MCF 10A (cell line): Measurements from ENCODE around the gene PAQR6. TPM values are rescaled to one million over a fixed set of nuclear protein-coding genes. Genes with fewer than 3 reads are reported as not detected.

Experiments
- Bru-seq: library from RNA; stranded (reverse); fragments of 400-500 nt; gene quantifications from one replicate; lab custom pipeline; 2021; lab: Mats Ljungman, UMichigan
- BruChase-seq, 2 experiments: library from RNA; stranded (reverse); fragments of 400-500 nt; gene quantifications; one replicate each; lab custom pipeline; 2021; lab: Mats Ljungman, UMichigan
- BruUV-seq: library from RNA; stranded (reverse); fragments of 400-500 nt; replicated peaks from 2 replicates; lab custom pipeline; 2021; lab: Mats Ljungman, UMichigan
- CTCF ChIA-PET: fragments of 300-600 bp; sonication (Branson Sonifier 250); formaldehyde crosslinking; extraction: SDS; loops from one replicate; lab custom pipeline; 2021; ENCODE audit warnings: antibody characterized with exemption, inconsistent platforms; lab: Yijun Ruan, JAX
- POLR2A ChIA-PET: fragments of 300-600, 350-650 bp; sonication (Branson Sonifier 250); formaldehyde crosslinking; extraction: SDS; loops from one replicate; lab custom pipeline; 2020; ENCODE audit warnings: antibody characterized with exemption, inconsistent platforms; lab: Yijun Ruan, JAX
- DNase-seq: peaks from one replicate; pipeline ENCODE4 v3.0.0-alpha.2; 2018; ENCODE audit not compliant: unreplicated experiment
- H3K27ac Mint-ChIP-seq: one replicate; pipeline ENCODE4 v1.8.0; 2022; ENCODE audit warnings: mild to moderate bottlenecking, low read depth, mixed read lengths; ENCODE audit not compliant: unreplicated experiment
- H3K27me3 Mint-ChIP-seq: one replicate; pipeline ENCODE4 v1.8.0; 2022; ENCODE audit warnings: mixed read lengths; ENCODE audit not compliant: insufficient read depth, unreplicated experiment
- H3K36me3 Mint-ChIP-seq: one replicate; pipeline ENCODE4 v1.8.0; 2022; ENCODE audit warnings: mild to moderate bottlenecking, moderate library complexity, mixed read lengths; ENCODE audit not compliant: insufficient read depth, unreplicated experiment
- H3K4me1 Mint-ChIP-seq: one replicate; pipeline ENCODE4 v1.8.0; 2022; ENCODE audit warnings: mixed read lengths; ENCODE audit not compliant: insufficient read depth, unreplicated experiment
- H3K4me3 Mint-ChIP-seq: one replicate; pipeline ENCODE4 v1.8.0; 2022; ENCODE audit warnings: mild to moderate bottlenecking, moderate library complexity, mixed read lengths; ENCODE audit not compliant: unreplicated experiment
- H3K9me3 Mint-ChIP-seq: one replicate; pipeline ENCODE4 v1.8.0; 2022; ENCODE audit warnings: mixed read lengths; ENCODE audit not compliant: unreplicated experiment
- intact Hi-C: fragments of 100-400 bp; cut with micrococcal nuclease; formaldehyde crosslinking; loops from 2 replicates; pipeline ENCODE4 v1.14.1; 2022
- long read RNA-seq: library from polyadenylated mRNA; stranded (forward); transcript quantifications from one replicate; pipeline ENCODE4 v2.0.0, GENCODE V29; 2022
- total RNA-seq: library from RNA; stranded (reverse); gene quantifications from 2 replicates; pipeline ENCODE4 v1.2.3, GENCODE V29; 2022
- TF ChIP-seq, protein P1 (sequence below): fragments of 200-600 bp; IDR thresholded peaks from one replicate; pipeline ENCODE4 v1.8.0; 2022; ENCODE audit warnings: antibody characterized with exemption, mild to moderate bottlenecking; ENCODE audit not compliant: unreplicated experiment

PAQR6 gene, protein sequence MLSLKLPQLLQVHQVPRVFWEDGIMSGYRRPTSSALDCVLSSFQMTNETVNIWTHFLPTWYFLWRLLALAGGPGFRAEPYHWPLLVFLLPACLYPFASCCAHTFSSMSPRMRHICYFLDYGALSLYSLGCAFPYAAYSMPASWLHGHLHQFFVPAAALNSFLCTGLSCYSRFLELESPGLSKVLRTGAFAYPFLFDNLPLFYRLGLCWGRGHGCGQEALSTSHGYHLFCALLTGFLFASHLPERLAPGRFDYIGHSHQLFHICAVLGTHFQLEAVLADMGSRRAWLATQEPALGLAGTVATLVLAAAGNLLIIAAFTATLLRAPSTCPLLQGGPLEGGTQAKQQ
- total RNA-seq, result 21.5 and 29.2 TPM in 2 replicates
- Bru-seq, nascent RNA, result percentile 77 among the genes with signal in this experiment
- percentile 94 among the genes with signal in this experiment for BruChase-seq, experiment 1, labeled RNA remaining after a 6-hour chase
- BruChase-seq, experiment 2, labeled RNA remaining after a 2-hour chase, result percentile 85 among the genes with signal in this experiment
- long read RNA-seq, partial matches to known transcripts, result 9 of 11 reads
- long read RNA-seq, other reads (novel, unspliced or antisense), result 2 of 11 reads

DNA sequence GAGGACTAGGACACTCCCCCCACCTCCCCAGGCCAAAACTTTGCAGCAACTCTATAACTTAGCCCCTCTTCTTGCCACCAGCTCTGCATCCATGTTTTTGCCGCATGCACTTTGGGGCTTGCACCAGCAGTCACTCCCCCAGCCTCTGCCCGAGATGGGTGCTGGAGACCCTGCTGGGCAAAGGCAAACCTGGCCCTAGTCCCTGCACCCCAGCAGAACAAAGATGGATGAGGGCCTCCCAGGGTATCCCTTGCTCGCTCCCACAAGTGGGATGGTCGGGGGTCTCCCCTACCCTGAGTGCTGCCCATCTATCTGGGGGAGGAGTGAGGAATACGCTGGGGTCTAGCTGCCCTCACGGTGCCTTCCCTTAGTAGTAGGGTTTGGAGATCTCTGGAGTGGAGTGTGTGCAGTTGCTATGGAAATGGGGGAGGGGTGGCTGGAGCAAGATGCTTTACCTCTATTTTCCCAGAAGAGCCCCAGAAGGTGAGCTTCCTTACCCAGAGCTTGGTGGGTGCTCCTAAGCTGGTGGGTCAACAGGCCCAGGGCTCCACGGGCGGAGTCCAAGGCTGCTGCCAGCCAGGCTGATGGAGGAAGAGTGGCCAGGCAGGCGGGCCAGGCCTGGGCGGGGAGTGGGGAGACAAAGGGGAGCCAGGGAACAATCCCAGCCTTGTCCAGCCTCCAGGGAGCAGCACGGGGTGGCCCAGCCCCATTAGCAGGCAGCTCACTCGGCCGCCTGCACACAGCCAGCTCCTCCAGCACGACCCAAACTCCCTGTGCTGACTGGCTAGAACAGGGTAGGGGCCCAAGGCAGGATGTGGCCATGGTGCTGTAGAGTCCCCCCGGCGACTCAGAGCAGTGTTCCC, at the start of gene PAQR6:
TSS of gene PAQR6 (minus strand) at position 597 of the 863 bp plus-strand sequence. CDS start 1,325 bp downstream, outside the sequence.
- ChIA-PET CTCF (interaction anchor here (0.7 to 1.9 kb wide), 3 partner anchors 11 to 38 kb away, joined by 3 to 12 read pairs (median 4); no protein-coding TSS in a partner anchor), POLR2A (interaction anchor here (0.6 to 3.3 kb wide), 9 partner anchors 9 to 231 kb away, joined by 3 to 8 read pairs (median 3); partner anchors contain the start of gene SMG5)
- peak within 1 kb of the TSS; percentile 0 for H3K27ac Mint-ChIP-seq
- no peak within 1 kb of the TSS for H3K4me3 Mint-ChIP-seq
- peaks cover 45% of the 10 kb centered on the region for H3K36me3 Mint-ChIP-seq
- H3K27me3 Mint-ChIP-seq, result no peaks in the 10 kb centered on the region
- DNase-seq, result no peak
- intact Hi-C loops, result no loop called here
- TF ChIP-seq, protein P1, sequence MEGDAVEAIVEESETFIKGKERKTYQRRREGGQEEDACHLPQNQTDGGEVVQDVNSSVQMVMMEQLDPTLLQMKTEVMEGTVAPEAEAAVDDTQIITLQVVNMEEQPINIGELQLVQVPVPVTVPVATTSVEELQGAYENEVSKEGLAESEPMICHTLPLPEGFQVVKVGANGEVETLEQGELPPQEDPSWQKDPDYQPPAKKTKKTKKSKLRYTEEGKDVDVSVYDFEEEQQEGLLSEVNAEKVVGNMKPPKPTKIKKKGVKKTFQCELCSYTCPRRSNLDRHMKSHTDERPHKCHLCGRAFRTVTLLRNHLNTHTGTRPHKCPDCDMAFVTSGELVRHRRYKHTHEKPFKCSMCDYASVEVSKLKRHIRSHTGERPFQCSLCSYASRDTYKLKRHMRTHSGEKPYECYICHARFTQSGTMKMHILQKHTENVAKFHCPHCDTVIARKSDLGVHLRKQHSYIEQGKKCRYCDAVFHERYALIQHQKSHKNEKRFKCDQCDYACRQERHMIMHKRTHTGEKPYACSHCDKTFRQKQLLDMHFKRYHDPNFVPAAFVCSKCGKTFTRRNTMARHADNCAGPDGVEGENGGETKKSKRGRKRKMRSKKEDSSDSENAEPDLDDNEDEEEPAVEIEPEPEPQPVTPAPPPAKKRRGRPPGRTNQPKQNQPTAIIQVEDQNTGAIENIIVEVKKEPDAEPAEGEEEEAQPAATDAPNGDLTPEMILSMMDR, result no peak
- H3K9me3 Mint-ChIP-seq, result no peaks in the 10 kb centered on the region
- BruUV-seq, result no TSS peak
- H3K4me1 Mint-ChIP-seq, result peaks cover 22% of the 10 kb centered on the region

DNA sequence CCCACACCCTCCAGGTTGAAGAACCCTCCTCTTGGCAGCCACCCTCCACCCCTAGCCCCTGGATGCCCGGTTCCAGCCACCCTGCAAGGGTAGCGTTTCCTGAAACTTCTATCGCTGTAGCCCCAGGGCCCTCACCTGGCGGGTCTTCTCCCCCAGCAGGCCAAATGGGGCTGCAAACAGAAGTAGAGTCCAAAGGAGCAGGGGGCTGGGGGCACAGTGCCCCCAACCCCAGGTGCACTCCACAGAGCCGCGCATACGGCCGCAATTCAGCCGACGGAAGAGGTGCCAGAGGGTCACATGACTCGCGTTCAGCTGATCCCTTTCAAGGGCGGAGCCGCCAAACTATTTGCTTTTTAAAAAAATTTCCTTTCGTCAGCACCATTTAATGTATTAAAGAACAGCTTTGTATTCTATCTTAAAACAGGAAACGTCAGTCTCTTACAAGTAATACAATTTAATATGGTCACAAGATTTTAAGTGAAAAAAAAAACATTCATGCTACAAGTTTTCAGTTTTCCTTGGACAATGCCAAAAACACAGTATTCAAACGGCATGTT, 47.6 kb upstream of the PAQR6 start, which contains the start of gene GLMP:
TSS of gene GLMP (minus strand) at position 289 of the 557 bp plus-strand sequence. CDS start at position 255, 34 bp downstream.
- peak within 1 kb of the TSS; percentile 96 for H3K27ac Mint-ChIP-seq
- peak; percentile 53 for DNase-seq
- BruUV-seq, result no TSS peak
- ChIA-PET CTCF (interaction anchor here (0.6 to 0.9 kb wide), 3 partner anchors 12 to 32 kb away, joined by 3 to 4 read pairs (median 3); partner anchors contain the start of gene SMG5), POLR2A (interaction anchor here (0.6 to 13.5 kb wide), 7 partner anchors 11 to 149 kb away, joined by 3 to 210 read pairs (median 3); partner anchors contain the start of genes CCT3, PMF1, SLC25A44 and SMG5)
- no peaks in the 10 kb centered on the region for H3K27me3 Mint-ChIP-seq
- intact Hi-C loops, result no loop called here
- peaks cover 15% of the 10 kb centered on the region for H3K36me3 Mint-ChIP-seq
- peak within 1 kb of the TSS; percentile 93 for H3K4me3 Mint-ChIP-seq
- no peaks in the 10 kb centered on the region for H3K9me3 Mint-ChIP-seq
- TF ChIP-seq, protein P1, result no peak
- H3K4me1 Mint-ChIP-seq, result peaks cover 19% of the 10 kb centered on the region

DNA sequence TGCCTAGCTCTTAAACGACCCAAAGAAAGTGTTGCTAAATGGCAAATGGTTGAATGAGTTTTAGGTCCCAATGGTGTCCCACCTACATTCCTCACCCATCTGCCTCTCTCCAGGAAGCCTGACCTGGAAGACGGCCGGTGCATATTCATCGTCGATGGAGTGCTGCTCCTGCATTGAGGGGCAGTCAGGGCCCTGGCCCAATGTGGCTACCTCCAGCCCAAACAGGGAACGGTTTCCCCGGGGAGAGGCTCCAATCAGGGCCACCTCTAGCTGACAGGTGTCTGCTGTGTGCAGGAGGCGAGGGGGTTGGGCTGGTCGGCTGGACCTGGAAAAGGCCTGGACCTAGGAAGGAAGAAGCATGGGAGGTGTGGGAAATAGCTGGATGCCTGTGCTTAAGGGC, 46.0 kb upstream of the PAQR6 start:
- POLR2A ChIA-PET, result interaction anchor here (0.6 to 13.5 kb wide), 4 partner anchors 9 to 169 kb away, joined by 3 to 210 read pairs (median 4); partner anchors contain the start of genes SMG5 and TMEM79
- TF ChIP-seq, protein P1, result no peak
- H3K27ac Mint-ChIP-seq, result no peak overlapping the region
- H3K9me3 Mint-ChIP-seq, result no peaks in the 10 kb centered on the region
- BruUV-seq, result TSS peak; percentile 26
- H3K27me3 Mint-ChIP-seq, result no peaks in the 10 kb centered on the region
- H3K4me3 Mint-ChIP-seq, result peak overlapping the region; percentile 93
- DNase-seq, result no peak
- intact Hi-C loops, result no loop called here
- H3K4me1 Mint-ChIP-seq, result peaks cover 19% of the 10 kb centered on the region
- CTCF ChIA-PET, result interaction anchor here (0.6 to 1.2 kb wide), 3 partner anchors 11 to 163 kb away, joined by 3 read pairs; partner anchors contain the start of gene SMG5
- peaks cover 22% of the 10 kb centered on the region for H3K36me3 Mint-ChIP-seq
